MM.1S (cell line): ENCODE data around the gene ZNF580.
A peak's percentile ranks its signal among the peaks of the same experiment; 100 is the strongest.

Experiments
- DNase-seq: peaks from one replicate; pipeline ENCODE4 v3.0.0-alpha.2; 2015
- H2AFZ ChIP-seq: fragments of 300-600 bp; sonication (generic); 2 replicates; pipeline ENCODE4 v1.6.0; 2016; ENCODE audit warnings: antibody characterized with exemption, low read length
- H3F3A ChIP-seq: fragments of 300-600 bp; sonication (generic); 2 replicates; pipeline ENCODE4 v1.6.1; 2016; ENCODE audit warnings: mild to moderate bottlenecking, antibody characterized with exemption, low read length, moderate library complexity, mixed read lengths; ENCODE audit not compliant: insufficient read depth
- H3K27ac ChIP-seq: fragments of 300-600 bp; sonication (generic); 2 replicates; pipeline ENCODE4 v1.5.1; 2016; ENCODE audit warnings: mild to moderate bottlenecking, low read length
- H3K27me3 ChIP-seq: fragments of 300-600 bp; sonication (generic); replicated peaks from 2 replicates; pipeline ENCODE4 v1.6.0; 2016; ENCODE audit warnings: low read length; ENCODE audit not compliant: insufficient read depth
- H3K36me3 ChIP-seq: fragments of 300-600 bp; sonication (generic); replicated peaks from 2 replicates; pipeline ENCODE4 v1.6.1; 2016; ENCODE audit warnings: mild to moderate bottlenecking, low read length, mixed read lengths; ENCODE audit not compliant: insufficient read depth
- H3K4me1 ChIP-seq: fragments of 300-600 bp; sonication (generic); 2 replicates; pipeline ENCODE4 v1.6.1; 2016; ENCODE audit warnings: low read length, mixed read lengths
- H3K4me2 ChIP-seq: fragments of 300-600 bp; sonication (generic); 2 replicates; pipeline ENCODE4 v1.6.0; 2016; ENCODE audit warnings: low read depth, low read length
- H3K4me3 ChIP-seq: fragments of 300-600 bp; sonication (generic); 2 replicates; pipeline ENCODE4 v1.5.1; 2016; ENCODE audit warnings: low read length, mixed read lengths
- H3K79me2 ChIP-seq: fragments of 300-600 bp; sonication (generic); 2 replicates; pipeline ENCODE4 v1.6.1; 2016; ENCODE audit warnings: mixed run types, low read length, mixed read lengths
- H3K9ac ChIP-seq: fragments of 300-600 bp; sonication (generic); 2 replicates; pipeline ENCODE4 v1.6.1; 2016; ENCODE audit warnings: low read length, mixed read lengths
- H3K9me2 ChIP-seq: fragments of 300-600 bp; sonication (generic); replicated peaks from 2 replicates; pipeline ENCODE4 v1.6.1; 2016; ENCODE audit warnings: mild to moderate bottlenecking, low read length, mixed read lengths; ENCODE audit not compliant: insufficient read depth
- H3K9me3 ChIP-seq: fragments of 300-600 bp; sonication (generic); replicated peaks from 2 replicates; pipeline ENCODE4 v1.6.1; 2016; ENCODE audit warnings: mild to moderate bottlenecking, low read length, mixed read lengths; ENCODE audit not compliant: insufficient read depth
- H4K20me1 ChIP-seq: fragments of 300-600 bp; sonication (generic); 2 replicates; pipeline ENCODE4 v1.6.1; 2016; ENCODE audit warnings: mild to moderate bottlenecking, low read length, moderate library complexity, mixed read lengths; ENCODE audit not compliant: insufficient read depth
- EZH2 ChIP-seq: fragments of 300-600 bp; sonication (generic); optimal IDR thresholded peaks from 2 replicates; pipeline ENCODE3; 2017; ENCODE audit warnings: low read depth, mild to moderate bottlenecking, antibody characterized with exemption, low read length, mixed read lengths
- EZH2phosphoT487 ChIP-seq: fragments of 300-600 bp; sonication (generic); IDR thresholded peaks from 2 replicates; pipeline ENCODE4 v1.6.1; 2018; ENCODE audit warnings: antibody characterized with exemption, low read length
- TF ChIP-seq, protein P1 (sequence below): fragments of 300-600 bp; sonication (generic); IDR thresholded peaks from 2 replicates; pipeline ENCODE4 v1.5.1; 2016; ENCODE audit warnings: antibody characterized with exemption, low read length, mixed read lengths

Gene ZNF580

GRCh38 chr19:55676889-55677505, 36.2 kb downstream of the ZNF580 start:
- TF ChIP-seq EZH2phosphoT487: no peak
- TF ChIP-seq, protein P1, sequence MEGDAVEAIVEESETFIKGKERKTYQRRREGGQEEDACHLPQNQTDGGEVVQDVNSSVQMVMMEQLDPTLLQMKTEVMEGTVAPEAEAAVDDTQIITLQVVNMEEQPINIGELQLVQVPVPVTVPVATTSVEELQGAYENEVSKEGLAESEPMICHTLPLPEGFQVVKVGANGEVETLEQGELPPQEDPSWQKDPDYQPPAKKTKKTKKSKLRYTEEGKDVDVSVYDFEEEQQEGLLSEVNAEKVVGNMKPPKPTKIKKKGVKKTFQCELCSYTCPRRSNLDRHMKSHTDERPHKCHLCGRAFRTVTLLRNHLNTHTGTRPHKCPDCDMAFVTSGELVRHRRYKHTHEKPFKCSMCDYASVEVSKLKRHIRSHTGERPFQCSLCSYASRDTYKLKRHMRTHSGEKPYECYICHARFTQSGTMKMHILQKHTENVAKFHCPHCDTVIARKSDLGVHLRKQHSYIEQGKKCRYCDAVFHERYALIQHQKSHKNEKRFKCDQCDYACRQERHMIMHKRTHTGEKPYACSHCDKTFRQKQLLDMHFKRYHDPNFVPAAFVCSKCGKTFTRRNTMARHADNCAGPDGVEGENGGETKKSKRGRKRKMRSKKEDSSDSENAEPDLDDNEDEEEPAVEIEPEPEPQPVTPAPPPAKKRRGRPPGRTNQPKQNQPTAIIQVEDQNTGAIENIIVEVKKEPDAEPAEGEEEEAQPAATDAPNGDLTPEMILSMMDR: no peak
- TF ChIP-seq EZH2: no peak
- H3K27ac ChIP-seq: peak overlapping the region; percentile 87; the same call in 1 of the 2 replicates
- no peaks in the 10 kb centered on the region for H4K20me1 ChIP-seq
- peaks cover 27% of the 10 kb centered on the region for H3K4me1 ChIP-seq
- H3K4me2 ChIP-seq: peak overlapping the region; percentile 55
- no peaks in the 10 kb centered on the region for H3K9me3 ChIP-seq
- H3K27me3 ChIP-seq: no peaks in the 10 kb centered on the region
- peak overlapping the region; percentile 85; the same call in 1 of the 2 replicates for H3K9ac ChIP-seq
- peaks cover 40% of the 10 kb centered on the region for H3F3A ChIP-seq
- DNase-seq: no peak
- peaks cover 8% of the 10 kb centered on the region; the same call in 1 of the 2 replicates for H3K36me3 ChIP-seq
- H3K9me2 ChIP-seq: no peaks in the 10 kb centered on the region
- H3K4me3 ChIP-seq: peak overlapping the region; percentile 75
- no peak overlapping the region for H2AFZ ChIP-seq
- peaks cover 85% of the 10 kb centered on the region for H3K79me2 ChIP-seq

- peak overlapping the region; percentile 85; the same call in 1 of the 2 replicates for H3K9ac ChIP-seq
- H3F3A ChIP-seq: peaks cover 35% of the 10 kb centered on the region
- no peak for DNase-seq
- no peak for TF ChIP-seq EZH2
- TF ChIP-seq, protein P1: no peak
- TF ChIP-seq EZH2phosphoT487: no peak
- no peaks in the 10 kb centered on the region for H3K27me3 ChIP-seq
- peak overlapping the region; percentile 55 for H3K4me2 ChIP-seq
- H4K20me1 ChIP-seq: no peaks in the 10 kb centered on the region
- no peaks in the 10 kb centered on the region for H3K9me3 ChIP-seq
- peaks cover 84% of the 10 kb centered on the region for H3K79me2 ChIP-seq
- peaks cover 27% of the 10 kb centered on the region for H3K4me1 ChIP-seq
- no peak overlapping the region for H2AFZ ChIP-seq
- H3K36me3 ChIP-seq: 0 out of 2 replicates have a peak, but pooled peaks cover 6% of the 10 kb centered on the region
- H3K27ac ChIP-seq: peak overlapping the region; percentile 87
- H3K4me3 ChIP-seq: peak overlapping the region; percentile 75
- no peaks in the 10 kb centered on the region for H3K9me2 ChIP-seq
Measured at GRCh38 chr19:55677572-55678028, 36.8 kb downstream of the ZNF580 start.

DNA sequence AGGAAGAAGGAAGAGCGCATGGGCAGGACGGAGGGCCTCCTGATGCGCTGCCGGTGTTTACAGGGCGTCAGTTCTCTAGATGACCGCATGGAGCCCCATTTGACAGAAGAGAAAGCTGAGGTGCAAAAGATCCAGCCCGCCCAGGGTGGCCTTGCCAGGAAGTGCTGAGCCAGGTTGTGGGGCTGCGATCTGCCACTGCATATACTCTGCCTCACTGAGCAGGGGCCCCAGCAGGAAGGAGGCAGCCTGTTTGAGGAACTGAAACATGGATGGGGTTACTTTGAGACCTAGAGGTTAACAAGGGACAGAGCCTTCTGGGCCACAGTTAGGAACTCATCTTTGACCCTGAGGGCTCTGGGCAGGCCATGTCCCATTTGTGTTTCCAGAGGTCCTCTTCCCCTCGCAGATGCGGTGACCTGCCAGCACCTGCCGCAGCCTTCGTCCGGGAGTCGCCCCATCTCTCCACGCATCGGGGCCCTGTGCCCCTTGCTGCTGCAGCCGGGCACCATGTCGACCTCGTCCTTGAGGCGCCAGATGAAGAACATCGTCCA, 37.4 kb downstream of the ZNF580 start:
- Histone ChIP-seq H4K20me1 (no peaks in the 10 kb centered on the region), H3K27ac (peak overlapping the region; percentile 87), H3F3A (peaks cover 32% of the 10 kb centered on the region), H3K9me2 (no peaks in the 10 kb centered on the region), H3K4me1 (peaks cover 27% of the 10 kb centered on the region), H2AFZ (no peak overlapping the region), H3K79me2 (peaks cover 79% of the 10 kb centered on the region), H3K9me3 (no peaks in the 10 kb centered on the region), H3K36me3 (0 out of 2 replicates have a peak, but pooled peaks cover 6% of the 10 kb centered on the region), H3K27me3 (no peaks in the 10 kb centered on the region), H3K4me2 (peak overlapping the region; percentile 55), H3K4me3 (peak overlapping the region; percentile 75; the same call in 1 of the 2 replicates), H3K9ac (peak overlapping the region; percentile 85; the same call in 1 of the 2 replicates)
- no peak for TF ChIP-seq EZH2phosphoT487
- TF ChIP-seq, protein P1: peak; percentile 47
- DNase-seq: peak; percentile 88
